Trophoblast cell (in vitro differentiated cells and primary cell): ENCODE data around the gene APBA3.

Experiments used
- DNase-seq, 2 donors: peaks; one replicate each; pipeline ENCODE4 v3.0.0-alpha.2; 2016
- H2AFZ ChIP-seq: 2 replicates; pipeline ENCODE4 v1.6.1; 2013; ENCODE audit warnings: low read length, moderate library complexity, mild to moderate bottlenecking; ENCODE audit not compliant: insufficient read depth, poor library complexity
- H2AK5ac ChIP-seq: 2 replicates; pipeline ENCODE4 v1.6.1; 2013; ENCODE audit warnings: mild to moderate bottlenecking, low read length
- H2BK120ac ChIP-seq: 2 replicates; pipeline ENCODE4 v1.6.1; 2013; ENCODE audit warnings: low read length, mild to moderate bottlenecking, moderate library complexity; ENCODE audit not compliant: insufficient read depth, poor library complexity
- H2BK12ac ChIP-seq: 2 replicates; pipeline ENCODE4 v1.6.1; 2013; ENCODE audit warnings: mild to moderate bottlenecking, low read length, moderate library complexity
- H2BK5ac ChIP-seq: 2 replicates; pipeline ENCODE4 v1.6.1; 2013; ENCODE audit warnings: low read length, low read depth, moderate library complexity, mild to moderate bottlenecking; ENCODE audit not compliant: poor library complexity
- H3K14ac ChIP-seq: 2 replicates; pipeline ENCODE4 v1.6.1; 2013; ENCODE audit warnings: mild to moderate bottlenecking, low read length
- H3K18ac ChIP-seq: 2 replicates; pipeline ENCODE4 v1.6.1; 2013; ENCODE audit warnings: mild to moderate bottlenecking, low read length
- H3K23ac ChIP-seq: 2 replicates; pipeline ENCODE4 v1.6.1; 2013; ENCODE audit warnings: low read length
- H3K27ac ChIP-seq: 2 replicates; pipeline ENCODE4 v1.5.1; 2013; ENCODE audit warnings: low read depth, mild to moderate bottlenecking, inconsistent platforms, low read length, moderate library complexity
- H3K27me3 ChIP-seq: 2 replicates; pipeline ENCODE4 v1.6.1; 2013; ENCODE audit warnings: inconsistent platforms, mild to moderate bottlenecking, low read length, moderate library complexity; ENCODE audit not compliant: insufficient read depth
- H3K36me3 ChIP-seq, 2 experiments: 1 replicate in 1 of 2; 2 replicates in 1 of 2; pipeline ENCODE4 v1.6.1; 2013; ENCODE audit warnings: low read length in 2 of 2, mild to moderate bottlenecking in 2 of 2, moderate library complexity in 1 of 2; ENCODE audit not compliant: insufficient read depth in 2 of 2, control insufficient read depth in 1 of 2
- H3K4ac ChIP-seq: 2 replicates; pipeline ENCODE4 v1.6.1; 2013; ENCODE audit warnings: low read depth, mild to moderate bottlenecking, low read length, moderate library complexity
- H3K4me1 ChIP-seq, 2 experiments: 1 replicate in 1 of 2; 2 replicates in 1 of 2; pipeline ENCODE4 v1.6.1; 2013; ENCODE audit warnings: low read length in 2 of 2, mild to moderate bottlenecking in 2 of 2, moderate library complexity in 1 of 2; ENCODE audit not compliant: insufficient read depth in 2 of 2, control insufficient read depth in 1 of 2
- H3K4me2 ChIP-seq: 2 replicates; pipeline ENCODE4 v1.6.1; 2013; ENCODE audit warnings: inconsistent platforms, mild to moderate bottlenecking, low read length, moderate library complexity
- H3K4me3 ChIP-seq: 2 replicates; pipeline ENCODE4 v1.5.1; 2013; ENCODE audit warnings: mild to moderate bottlenecking, low read depth, low read length, inconsistent platforms
- H3K79me1 ChIP-seq: one replicate; pipeline ENCODE4 v1.6.1; 2013; ENCODE audit warnings: low read length
- H3K79me2 ChIP-seq: 2 replicates; pipeline ENCODE4 v1.6.1; 2013; ENCODE audit warnings: low read length, mild to moderate bottlenecking; ENCODE audit not compliant: control insufficient read depth, insufficient read depth, poor library complexity
- H3K9ac ChIP-seq: 2 replicates; pipeline ENCODE4 v1.6.1; 2013; ENCODE audit warnings: mild to moderate bottlenecking, low read length
- H3K9me3 ChIP-seq: 2 replicates; pipeline ENCODE4 v1.6.1; 2013; ENCODE audit warnings: low read depth, mild to moderate bottlenecking, control low read depth, inconsistent platforms, low read length; ENCODE audit not compliant: insufficient read depth
- H4K12ac ChIP-seq: 2 replicates; pipeline ENCODE4 v1.6.1; 2013; ENCODE audit warnings: low read depth, mild to moderate bottlenecking, low read length, moderate library complexity
- H4K8ac ChIP-seq: 2 replicates; pipeline ENCODE4 v1.6.1; 2013; ENCODE audit warnings: low read depth, mild to moderate bottlenecking, low read length, moderate library complexity
- H4K91ac ChIP-seq: one replicate; pipeline ENCODE4 v1.6.1; 2013; ENCODE audit warnings: low read depth, mild to moderate bottlenecking, low read length, moderate library complexity
- WGBS: extraction: QIAGEN DNeasy Blood & Tissue Kit; methylation state at CpG from one replicate; pipeline ENCODE4 v1.1.7; 2013; ENCODE audit warnings: missing lambda C conversion rate; ENCODE audit not compliant: insufficient read length, insufficient coverage; ENCODE audit errors: extremely low coverage; 5-methylcytosine and 5-hydroxymethylcytosine counted together

Gene APBA3

GRCh38 chr19:3785938-3786824, 24.7 kb upstream of the APBA3 start, which contains the start of gene MATK:
TSS of gene MATK (minus strand) at chr19:3786381. CDS start at chr19:3785135, 1,246 bp downstream.
- Histone ChIP-seq H4K91ac (no peak within 1 kb of the TSS), H3K4me3 (peak within 1 kb of the TSS; percentile 57), H3K4me2 (peak within 1 kb of the TSS; percentile 65), H3K9ac (no peak within 1 kb of the TSS), H2BK5ac (no peak within 1 kb of the TSS), H3K4me1 (peaks cover 5% of the 10 kb centered on the region in 2 experiments), H2BK120ac (no peak within 1 kb of the TSS), H3K79me2 (no peaks in the 10 kb centered on the region), H2AK5ac (no peak within 1 kb of the TSS), H3K18ac (no peak within 1 kb of the TSS), H3K27ac (no peak within 1 kb of the TSS), H2BK12ac (no peak within 1 kb of the TSS), H3K79me1 (no peaks in the 10 kb centered on the region), H3K4ac (no peak within 1 kb of the TSS), H3K27me3 (peaks cover 27% of the 10 kb centered on the region), H4K8ac (no peak within 1 kb of the TSS), H3K36me3 (no peaks in the 10 kb centered on the region), H2AFZ (no peak within 1 kb of the TSS), H3K23ac (no peak within 1 kb of the TSS), H4K12ac (no peak within 1 kb of the TSS), H3K9me3 (peaks cover 22% of the 10 kb centered on the region), H3K14ac (no peak within 1 kb of the TSS)
- no peak for DNase-seq
- no CpG with 5 or more reads among the region's 101 CpGs for WGBS

- peak overlapping the region; percentile 57 for H3K4me3 ChIP-seq
- H3K4me2 ChIP-seq = peak overlapping the region; percentile 65
- peaks cover 27% of the 10 kb centered on the region for H3K27me3 ChIP-seq
- H4K8ac ChIP-seq = no peak overlapping the region
- no peak overlapping the region for H3K14ac ChIP-seq
- no peak overlapping the region for H3K18ac ChIP-seq
- no peaks in the 10 kb centered on the region for H3K79me2 ChIP-seq
- peaks cover 25% of the 10 kb centered on the region for H3K9me3 ChIP-seq
- no peaks in the 10 kb centered on the region for H3K79me1 ChIP-seq
- no peak overlapping the region for H2BK120ac ChIP-seq
- no peak overlapping the region for H2AK5ac ChIP-seq
- no peak overlapping the region for H2BK12ac ChIP-seq
- H2BK5ac ChIP-seq = no peak overlapping the region
- H3K23ac ChIP-seq = no peak overlapping the region
- WGBS = no CpG with 5 or more reads among the region's 47 CpGs
- H2AFZ ChIP-seq = no peak overlapping the region
- no peak overlapping the region for H3K4ac ChIP-seq
- H3K27ac ChIP-seq = no peak overlapping the region
- DNase-seq = no peak
- no peak overlapping the region for H4K91ac ChIP-seq
- H4K12ac ChIP-seq = no peak overlapping the region
- H3K9ac ChIP-seq = no peak overlapping the region
- H3K4me1 ChIP-seq = peaks cover 5% of the 10 kb centered on the region in 2 experiments
- H3K36me3 ChIP-seq = no peaks in the 10 kb centered on the region
Observed at GRCh38 chr19:3785451-3785937, 24.0 kb upstream of the APBA3 start.

- Histone ChIP-seq H2BK5ac (no peak overlapping the region), H3K4me1 (peaks cover 5% of the 10 kb centered on the region in 2 experiments), H3K14ac (no peak overlapping the region), H3K4me3 (no peak overlapping the region), H4K91ac (no peak overlapping the region), H3K4ac (no peak overlapping the region), H2AFZ (no peak overlapping the region), H3K36me3 (no peaks in the 10 kb centered on the region), H3K79me2 (no peaks in the 10 kb centered on the region), H3K9ac (no peak overlapping the region), H2BK120ac (no peak overlapping the region), H3K27ac (no peak overlapping the region), H3K4me2 (no peak overlapping the region), H3K23ac (no peak overlapping the region), H3K27me3 (peaks cover 25% of the 10 kb centered on the region), H4K8ac (no peak overlapping the region), H2AK5ac (no peak overlapping the region), H4K12ac (no peak overlapping the region), H3K9me3 (peaks cover 24% of the 10 kb centered on the region), H2BK12ac (no peak overlapping the region), H3K18ac (no peak overlapping the region), H3K79me1 (no peaks in the 10 kb centered on the region)
- DNase-seq = no peak
- WGBS = no CpG with 5 or more reads among the region's 25 CpGs
Observed at GRCh38 chr19:3784607-3785450, 23.3 kb upstream of the APBA3 start.

- H3K4me1 ChIP-seq = peaks cover 5% of the 10 kb centered on the region in 2 experiments
- no peak overlapping the region for H3K4ac ChIP-seq
- no peaks in the 10 kb centered on the region for H3K79me2 ChIP-seq
- no peak overlapping the region for H4K91ac ChIP-seq
- H3K4me2 ChIP-seq = no peak overlapping the region
- no CpG with 5 or more reads among the region's 49 CpGs for WGBS
- H3K27me3 ChIP-seq = peaks cover 25% of the 10 kb centered on the region
- H3K79me1 ChIP-seq = no peaks in the 10 kb centered on the region
- no peak overlapping the region for H2BK12ac ChIP-seq
- H3K36me3 ChIP-seq = no peaks in the 10 kb centered on the region
- no peak overlapping the region for H3K23ac ChIP-seq
- no peak overlapping the region for H2AK5ac ChIP-seq
- H4K12ac ChIP-seq = no peak overlapping the region
- H3K9me3 ChIP-seq = peaks cover 24% of the 10 kb centered on the region
- H4K8ac ChIP-seq = no peak overlapping the region
- H3K14ac ChIP-seq = no peak overlapping the region
- H3K18ac ChIP-seq = no peak overlapping the region
- no peak overlapping the region for H2AFZ ChIP-seq
- DNase-seq = no peak
- no peak overlapping the region for H3K9ac ChIP-seq
- no peak overlapping the region for H3K27ac ChIP-seq
- no peak overlapping the region for H2BK5ac ChIP-seq
- H3K4me3 ChIP-seq = no peak overlapping the region
- no peak overlapping the region for H2BK120ac ChIP-seq
Observed at GRCh38 chr19:3783660-3784584, 22.4 kb upstream of the APBA3 start.
